Right lobe of liver (tissue), 4 donors: ENCODE results near the gene RAP1GAP.

ENCODE experiments used
- CTCF ChIP-seq, 4 donors: fragments of 200-600 bp in 3 of 4; fragments of 450-650 bp in 1 of 4; IDR thresholded peaks; one replicate each; pipeline versions ENCODE4 v1.5.1 to v1.8.0; 2016 to 2022; ENCODE audit warnings: antibody characterized with exemption in 4 of 4, mild to moderate bottlenecking in 2 of 4
- POLR2A ChIP-seq: fragments of 450-650 bp; IDR thresholded peaks from one replicate; pipeline ENCODE4 v1.6.1; 2017; ENCODE audit warnings: antibody characterized with exemption, mild to moderate bottlenecking
- donor health status: DM: no; HTN: no; CAD: no.
- donor health status: DM: no; HTN: no; CAD: no.
- donor health status: DM: no; HTN: yes; CAD: no.

GRCh38 chr1:21616372-21616771 is 52.8 kb downstream of the RAP1GAP start:
- TF ChIP-seq CTCF (IDR thresholded peaks at IDR 0.05) (no peak), POLR2A (no peak)
